ENCODE measurements around the gene SLC7A11. TPM values are rescaled to one million over a fixed set of nuclear protein-coding genes. Genes with fewer than 3 reads are reported as not detected.
A peak's percentile ranks its signal among the peaks of the same experiment; 100 is the strongest.

SLC7A11 gene
- total and polyA plus RNA-seq, 5 experiments from 2014 or later: 0.13 to 0.30 TPM; not detected in 3

DNA sequence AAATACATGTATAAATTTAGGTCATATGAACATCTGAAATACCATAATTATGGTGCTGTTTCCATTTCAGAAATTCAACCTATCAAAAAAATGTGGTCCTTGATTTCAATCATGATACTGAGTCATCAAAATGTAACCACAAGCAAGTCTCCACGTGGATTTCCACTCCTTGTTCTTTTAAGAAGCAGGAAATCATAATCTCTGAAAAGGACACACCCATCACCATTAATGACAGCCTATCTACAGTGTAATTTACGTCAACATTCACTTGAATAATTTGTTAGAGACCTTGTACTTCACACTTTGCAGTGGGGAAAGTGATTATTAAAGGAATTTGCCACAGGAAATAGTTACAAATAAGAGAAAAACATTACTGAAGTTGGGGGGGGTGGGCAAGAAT lies 17.7 kb upstream of the SLC7A11 start:
- POLR2A ChIA-PET: no interaction called here
- H3K27me3 Mint-ChIP-seq: peaks cover 0 to 2% (median 0%) of the 10 kb centered on the region in 5 donors
- no peak overlapping the region for H3K4me3 Mint-ChIP-seq
- peaks cover 0 to 2% (median 0%) of the 10 kb centered on the region in 4 donors for H3K4me1 Mint-ChIP-seq
- ATAC-seq: no peak
- DNase-seq: no peak
- H3K36me3 Mint-ChIP-seq: no peaks in the 10 kb centered on the region
- H3K27ac Mint-ChIP-seq: no peak overlapping the region
- H3K9me3 Mint-ChIP-seq: no peaks in the 10 kb centered on the region

DNA sequence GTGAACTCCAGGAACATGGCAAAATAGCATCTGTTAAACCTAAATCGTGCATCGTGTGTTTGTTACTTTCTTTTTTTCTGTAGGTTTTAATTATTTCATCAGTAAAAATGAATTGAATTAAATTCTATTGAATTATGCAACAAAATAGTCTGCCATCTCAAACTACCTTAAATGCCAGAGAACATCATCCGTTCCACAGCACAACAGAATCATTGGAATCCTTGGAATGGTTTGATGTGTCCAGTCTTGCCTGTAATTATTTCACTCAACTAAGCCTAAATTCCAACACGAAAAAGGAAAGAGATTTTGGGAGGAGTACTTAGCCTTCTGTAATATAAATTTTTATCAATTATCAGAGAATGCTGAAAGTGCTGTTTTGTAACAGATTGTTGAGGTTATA lies 17.1 kb upstream of the SLC7A11 start:
- H3K4me1 Mint-ChIP-seq: peaks cover 0 to 2% (median 0%) of the 10 kb centered on the region in 4 donors
- no peak overlapping the region for H3K4me3 Mint-ChIP-seq
- POLR2A ChIA-PET: no interaction called here
- H3K27ac Mint-ChIP-seq: no peak overlapping the region
- peaks cover 0 to 2% (median 0%) of the 10 kb centered on the region in 5 donors for H3K27me3 Mint-ChIP-seq
- DNase-seq (no peak), ATAC-seq (no peak)
- H3K9me3 Mint-ChIP-seq: no peaks in the 10 kb centered on the region
- no peaks in the 10 kb centered on the region for H3K36me3 Mint-ChIP-seq

DNA sequence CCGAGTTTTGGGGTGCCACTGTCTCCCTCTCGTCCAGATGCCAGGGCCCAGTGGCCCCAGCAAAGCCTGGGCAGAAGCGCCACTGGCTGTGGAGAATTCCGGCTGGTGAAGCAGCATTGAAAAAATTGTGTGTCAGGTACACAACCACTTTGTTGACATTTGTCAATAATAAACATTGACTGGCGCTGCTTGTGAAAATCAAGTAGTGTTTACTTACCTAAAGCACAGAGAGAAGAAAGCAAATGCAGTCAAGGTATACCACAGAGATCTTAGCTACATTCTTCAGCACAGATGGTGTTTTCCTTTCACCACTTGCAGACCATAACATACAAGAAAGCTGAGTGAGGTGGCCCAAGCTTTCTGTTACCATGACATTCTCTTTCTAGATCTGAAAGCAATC lies 14.5 kb upstream of the SLC7A11 start:
- no peak overlapping the region for H3K4me3 Mint-ChIP-seq
- no peaks in the 10 kb centered on the region for H3K36me3 Mint-ChIP-seq
- DNase-seq: no peak
- no peaks in the 10 kb centered on the region for H3K9me3 Mint-ChIP-seq
- peaks cover 0 to 2% (median 0%) of the 10 kb centered on the region in 5 donors for H3K27me3 Mint-ChIP-seq
- peaks cover 0 to 2% (median 0%) of the 10 kb centered on the region in 4 donors for H3K4me1 Mint-ChIP-seq
- no peak for ATAC-seq
- H3K27ac Mint-ChIP-seq: no peak overlapping the region
- POLR2A ChIA-PET: no interaction called here

DNA sequence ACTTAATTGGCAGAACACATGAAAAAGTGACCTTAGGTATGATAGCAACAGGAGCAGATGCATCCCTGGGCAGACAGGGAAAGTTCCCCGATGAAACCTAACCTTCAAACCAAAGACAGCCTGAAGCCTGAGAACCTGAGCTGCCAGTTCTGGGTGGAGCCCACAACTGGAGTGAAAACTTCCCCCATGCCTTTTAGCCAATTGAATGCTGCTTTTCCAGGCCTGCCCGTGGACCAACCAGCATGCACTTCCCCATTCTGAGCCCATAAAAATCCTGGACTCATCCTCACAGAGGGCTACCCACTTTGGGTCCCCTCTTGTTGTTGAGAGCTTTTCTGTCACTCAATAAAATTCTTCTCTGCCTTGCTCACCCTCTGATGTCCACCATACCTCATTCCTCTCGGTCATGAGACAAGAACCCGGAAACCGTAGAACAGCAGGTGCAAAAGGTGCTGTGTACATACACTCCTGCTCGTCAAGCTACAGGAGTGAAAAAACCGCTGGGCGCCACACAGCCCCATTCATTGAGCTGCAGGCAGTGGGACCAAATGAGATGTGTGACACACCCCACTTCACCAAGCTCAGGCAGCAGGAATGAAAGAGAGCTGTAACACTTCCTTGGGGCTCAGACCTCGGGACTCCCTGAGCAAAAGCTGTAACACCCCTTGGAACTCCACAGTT lies 13.9 kb upstream of the SLC7A11 start:
- H3K36me3 Mint-ChIP-seq: no peaks in the 10 kb centered on the region

DNA sequence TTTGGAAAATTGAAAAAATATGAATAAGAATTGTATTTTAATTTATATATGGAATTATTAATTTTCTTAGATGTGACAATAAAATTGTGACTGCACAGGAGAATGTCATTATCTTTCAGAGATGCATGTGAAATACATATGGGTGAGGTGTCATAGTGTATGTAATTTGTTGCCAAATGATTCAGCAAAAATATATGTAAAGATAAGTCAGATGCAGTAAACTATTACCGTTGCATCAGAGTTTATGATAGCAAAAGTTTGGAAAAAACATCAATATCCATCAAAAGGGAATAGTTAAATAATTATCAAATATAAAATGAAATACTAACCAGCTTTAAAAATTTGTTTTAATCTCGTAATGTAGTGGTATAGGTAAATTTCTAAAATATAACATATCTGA lies 10.4 kb upstream of the SLC7A11 start:
- no peak overlapping the region for H3K27ac Mint-ChIP-seq

More for the DNA sequence above, 13.9 kb upstream of the SLC7A11 start:
- POLR2A ChIA-PET: no interaction called here
- Mint-ChIP-seq H3K9me3 (no peaks in the 10 kb centered on the region), H3K4me3 (no peak overlapping the region), H3K27ac (no peak overlapping the region), H3K27me3 (no peaks in the 10 kb centered on the region), H3K4me1 (peaks cover 0 to 2% (median 0%) of the 10 kb centered on the region in 4 donors)
- DNase-seq (no peak), ATAC-seq (no peak)

DNA sequence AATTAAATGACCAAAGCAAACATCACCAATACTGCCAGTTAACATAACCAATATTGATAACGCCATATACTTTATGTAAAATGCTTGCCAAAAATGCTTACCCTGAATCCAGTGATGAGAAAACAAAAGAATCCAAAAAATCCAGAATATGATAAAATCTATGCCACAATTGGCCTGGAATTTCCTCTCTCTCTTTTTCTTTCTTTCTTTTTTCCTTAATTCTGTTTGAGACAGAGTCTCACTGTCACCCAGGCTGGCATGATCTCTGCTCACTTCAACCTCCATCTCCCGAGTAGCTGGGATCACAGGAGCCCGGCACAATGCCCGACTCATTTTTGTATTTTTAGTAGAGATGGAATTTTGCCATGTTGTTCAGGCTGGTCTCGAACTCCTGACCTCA lies 9.8 kb upstream of the SLC7A11 start:
- H3K27me3 Mint-ChIP-seq: no peaks in the 10 kb centered on the region
- no peaks in the 10 kb centered on the region for H3K36me3 Mint-ChIP-seq
- no peak overlapping the region for H3K4me3 Mint-ChIP-seq
- no peak overlapping the region for H3K27ac Mint-ChIP-seq
- no peak for ATAC-seq
- peaks cover 0 to 2% (median 0%) of the 10 kb centered on the region in 4 donors for H3K4me1 Mint-ChIP-seq
- H3K9me3 Mint-ChIP-seq: no peaks in the 10 kb centered on the region
- POLR2A ChIA-PET: no interaction called here
- DNase-seq: no peak

More for the DNA sequence above, 10.4 kb upstream of the SLC7A11 start:
- Mint-ChIP-seq H3K36me3 (no peaks in the 10 kb centered on the region), H3K27me3 (no peaks in the 10 kb centered on the region), H3K4me1 (peaks cover 0 to 2% (median 0%) of the 10 kb centered on the region in 4 donors), H3K9me3 (no peaks in the 10 kb centered on the region), H3K4me3 (no peak overlapping the region)
- POLR2A ChIA-PET: no interaction called here
- DNase-seq (no peak), ATAC-seq (no peak)

DNA sequence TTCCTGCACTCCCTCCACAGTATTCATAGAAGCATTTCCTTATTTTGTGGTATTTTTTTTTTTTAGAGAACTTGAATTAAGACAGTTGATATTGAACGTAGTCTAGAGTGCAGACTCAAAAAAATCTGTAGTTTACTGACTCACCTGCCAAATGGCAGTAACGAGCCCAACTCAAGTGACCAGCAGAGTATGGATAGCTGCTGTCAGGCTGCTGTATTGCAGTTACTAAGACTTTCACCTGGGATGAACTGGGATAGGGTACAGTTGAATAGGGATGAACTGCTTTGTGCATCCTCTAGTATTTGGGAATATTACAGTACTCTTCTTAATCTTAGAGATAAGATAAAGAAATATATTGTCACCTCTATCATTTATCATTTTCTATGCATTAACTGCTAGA lies 7.0 kb upstream of the SLC7A11 start:
- H3K27me3 Mint-ChIP-seq: no peaks in the 10 kb centered on the region
- POLR2A ChIA-PET: no interaction called here
- H3K4me3 Mint-ChIP-seq: no peak overlapping the region

DNA sequence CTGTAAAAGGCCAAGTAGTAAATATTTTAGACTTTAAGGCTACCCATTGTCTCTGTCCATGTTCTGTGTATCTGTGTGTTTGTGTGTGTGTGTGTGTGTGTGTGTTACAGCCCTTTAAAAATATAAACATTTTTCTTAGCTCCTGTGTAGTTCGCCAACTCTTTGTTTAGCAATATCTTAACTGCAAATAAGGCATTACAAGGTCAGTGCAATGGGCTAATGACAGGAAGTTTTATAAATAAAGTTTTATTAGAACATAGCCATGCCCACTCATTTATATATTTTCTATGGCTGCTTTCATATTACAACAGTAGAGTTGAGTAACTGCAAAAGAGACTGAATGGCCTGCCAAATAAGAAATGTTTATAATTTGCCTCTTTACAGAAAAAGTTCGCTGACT lies 5.9 kb upstream of the SLC7A11 start:
- Mint-ChIP-seq H3K27ac (no peak overlapping the region), H3K4me1 (no peaks in the 10 kb centered on the region), H3K36me3 (no peaks in the 10 kb centered on the region), H3K9me3 (no peaks in the 10 kb centered on the region), H3K4me3 (no peak overlapping the region), H3K27me3 (no peaks in the 10 kb centered on the region)
- POLR2A ChIA-PET: no interaction called here
- DNase-seq (no peak), ATAC-seq (no peak)

More for the DNA sequence above, 7.0 kb upstream of the SLC7A11 start:
- DNase-seq (no peak), ATAC-seq (no peak)
- H3K27ac Mint-ChIP-seq: no peak overlapping the region
- no peaks in the 10 kb centered on the region for H3K36me3 Mint-ChIP-seq
- H3K9me3 Mint-ChIP-seq: no peaks in the 10 kb centered on the region
- H3K4me1 Mint-ChIP-seq: no peaks in the 10 kb centered on the region

DNA sequence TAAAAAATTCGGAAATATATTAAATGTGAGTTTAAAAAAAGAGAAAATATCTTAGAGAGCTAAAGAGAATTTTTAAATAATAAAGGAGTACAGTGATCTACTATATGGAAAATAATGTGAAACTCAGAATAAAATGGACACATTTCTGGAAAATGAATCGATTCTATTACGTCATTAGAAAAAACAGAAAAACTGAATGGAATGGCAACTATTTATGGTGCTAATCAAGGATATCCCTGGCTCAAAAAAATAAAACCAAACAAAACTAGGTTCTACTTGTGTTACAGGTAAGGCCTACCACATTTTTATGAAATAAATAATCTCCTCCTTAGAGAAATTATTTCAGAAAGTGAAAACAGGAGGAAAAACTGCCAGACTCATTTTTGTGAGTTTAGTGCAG lies 5.5 kb upstream of the SLC7A11 start:
- POLR2A ChIA-PET: no interaction called here
- no peaks in the 10 kb centered on the region for H3K9me3 Mint-ChIP-seq

DNA sequence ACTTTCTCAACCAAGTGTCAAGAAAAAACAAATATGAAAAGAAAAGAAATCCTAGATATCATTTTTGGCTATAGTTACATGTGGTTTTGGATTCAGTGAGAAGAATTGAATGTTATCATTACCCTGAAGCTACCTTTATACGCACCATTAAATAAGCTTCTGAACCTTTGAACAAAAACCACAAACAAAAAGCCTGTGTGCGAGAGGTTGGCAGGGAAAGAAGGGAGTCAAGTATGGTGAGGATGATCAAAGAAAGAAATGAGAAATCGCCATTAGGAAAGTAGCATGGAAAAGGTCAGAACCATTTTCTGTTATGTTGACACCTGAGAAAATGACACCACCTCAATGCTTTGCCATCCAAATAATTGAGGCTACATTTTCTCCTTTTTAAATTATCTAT lies 1.2 kb upstream of the SLC7A11 start:
- H3K36me3 Mint-ChIP-seq: no peaks in the 10 kb centered on the region
- H3K27ac Mint-ChIP-seq: no peak overlapping the region
- ATAC-seq: no peak
- no peak overlapping the region for H3K4me3 Mint-ChIP-seq
- DNase-seq: no peak
- H3K4me1 Mint-ChIP-seq: peaks cover 9 to 13% (median 12%) of the 10 kb centered on the region in 4 donors
- no peaks in the 10 kb centered on the region for H3K27me3 Mint-ChIP-seq
- POLR2A ChIA-PET: no interaction called here
- H3K9me3 Mint-ChIP-seq: no peaks in the 10 kb centered on the region

More for the DNA sequence above, 5.5 kb upstream of the SLC7A11 start:
- no peaks in the 10 kb centered on the region for H3K36me3 Mint-ChIP-seq
- H3K4me1 Mint-ChIP-seq: no peaks in the 10 kb centered on the region
- no peak for ATAC-seq
- H3K4me3 Mint-ChIP-seq: no peak overlapping the region
- no peak overlapping the region for H3K27ac Mint-ChIP-seq
- no peak for DNase-seq
- H3K27me3 Mint-ChIP-seq: no peaks in the 10 kb centered on the region

DNA sequence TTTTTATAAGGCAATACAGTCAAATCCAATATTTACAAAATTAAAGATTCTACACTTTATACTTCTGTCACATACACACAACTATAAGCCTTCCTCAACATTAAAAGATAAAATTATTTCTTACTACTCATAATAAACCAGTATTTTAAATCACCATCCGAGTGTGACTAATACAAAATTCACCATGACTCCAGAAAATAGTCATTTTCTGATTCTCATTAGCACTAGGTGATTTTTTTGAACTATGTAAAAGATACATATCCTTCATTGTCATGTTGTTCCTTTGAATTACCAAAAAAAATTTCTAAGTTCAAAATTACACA lies 646 bp upstream of the SLC7A11 start:
- H3K27ac Mint-ChIP-seq: peak overlapping the region in 2 of 10 donors; percentile 75 to 78
- H3K27me3 Mint-ChIP-seq: no peaks in the 10 kb centered on the region
- H3K4me3 Mint-ChIP-seq: peak overlapping the region in 5 of 10 donors; percentile 65 to 86 (median 83)

DNA sequence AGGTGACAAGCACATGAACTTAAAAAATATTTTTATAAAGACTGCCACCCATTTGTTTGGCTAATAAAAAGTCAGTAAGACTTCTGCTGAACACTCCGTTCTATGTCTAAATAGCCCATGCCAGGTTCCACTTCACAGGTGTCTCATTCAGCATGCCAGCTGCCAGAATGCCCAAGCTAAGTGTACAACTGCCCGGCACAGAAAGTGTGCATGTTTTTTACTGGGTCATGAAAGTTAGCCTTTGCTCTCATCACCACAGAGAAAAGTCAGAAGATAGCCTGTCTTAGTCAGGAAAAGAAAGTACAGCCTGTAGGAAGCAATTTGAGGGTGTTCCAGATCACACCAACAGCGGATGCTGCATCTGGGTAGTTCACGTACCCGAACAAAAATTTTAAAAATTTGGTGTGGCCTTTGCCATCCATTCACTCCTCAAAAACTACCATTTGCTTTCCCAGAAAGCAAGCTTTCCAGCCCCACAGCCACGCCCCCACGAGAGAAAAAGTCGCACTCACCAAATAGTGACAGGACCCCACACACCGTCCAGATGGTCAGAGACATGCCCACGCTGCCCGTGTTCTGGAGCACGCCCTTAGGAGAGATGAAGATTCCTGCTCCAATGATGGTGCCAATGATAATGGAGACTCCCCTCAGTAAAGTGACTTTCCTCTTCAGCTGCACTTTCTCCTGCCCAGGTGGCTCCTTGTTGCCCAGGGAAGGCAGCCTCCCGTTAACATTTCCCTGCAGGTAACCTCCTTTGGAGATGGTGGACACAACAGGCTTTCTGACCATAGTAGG lies 671 bp downstream of the SLC7A11 start:
- Mint-ChIP-seq H3K4me3 (peak overlapping the region; percentile 65 to 86 (median 82)), H3K27me3 (peaks cover 0 to under 1% (median 0%) of the 10 kb centered on the region in 5 donors), H3K9me3 (peaks cover 0 to 2% (median 0%) of the 10 kb centered on the region in 9 donors), H3K27ac (peak overlapping the region in 5 of 10 donors; percentile 7 to 86 (median 75)), H3K4me1 (peaks cover 9 to 13% (median 12%) of the 10 kb centered on the region in 4 donors), H3K36me3 (no peaks in the 10 kb centered on the region)
- no peak for ATAC-seq
- POLR2A ChIA-PET: no interaction called here
- no peak for DNase-seq

More for the DNA sequence above, 646 bp upstream of the SLC7A11 start:
- POLR2A ChIA-PET: no interaction called here
- ATAC-seq: no peak
- no peaks in the 10 kb centered on the region for H3K9me3 Mint-ChIP-seq
- H3K36me3 Mint-ChIP-seq: no peaks in the 10 kb centered on the region
- DNase-seq: no peak
- H3K4me1 Mint-ChIP-seq: peaks cover 9 to 13% (median 12%) of the 10 kb centered on the region in 4 donors

DNA sequence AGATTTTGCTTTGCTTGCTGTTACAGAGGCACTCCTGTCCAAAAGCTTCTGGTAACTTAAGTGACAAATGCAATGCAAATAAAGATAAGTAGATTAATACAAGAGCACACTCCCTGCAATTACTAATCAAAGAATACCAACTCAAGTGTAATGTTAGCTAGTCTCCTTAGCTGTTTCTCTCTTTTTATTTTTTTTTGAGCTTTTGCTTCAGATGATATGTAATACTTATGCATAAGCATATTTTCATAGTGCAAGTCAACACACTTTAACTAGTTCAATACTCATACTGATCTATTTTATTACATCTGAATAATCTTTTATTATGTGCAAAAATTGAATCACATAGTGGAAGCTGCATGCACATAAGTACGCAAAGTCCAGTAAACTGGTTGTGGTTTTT lies 2.7 kb downstream of the SLC7A11 start:
- no peak overlapping the region for H3K27ac Mint-ChIP-seq
- POLR2A ChIA-PET: no interaction called here
- no peak overlapping the region for H3K4me3 Mint-ChIP-seq
- H3K9me3 Mint-ChIP-seq: peaks cover 0 to 3% (median 0%) of the 10 kb centered on the region in 9 donors
- peaks cover 0 to 1% (median 0%) of the 10 kb centered on the region in 5 donors for H3K27me3 Mint-ChIP-seq
- peaks cover 9 to 13% (median 12%) of the 10 kb centered on the region in 4 donors for H3K4me1 Mint-ChIP-seq
- H3K36me3 Mint-ChIP-seq: no peaks in the 10 kb centered on the region
- ATAC-seq: no peak
- no peak for DNase-seq

All from naive thymus-derived CD8-positive, alpha-beta T cell (primary cell).